CD14-positive monocyte (primary cell): ENCODE results near the gene KIAA0513. TPM values are rescaled to one million over a fixed set of nuclear protein-coding genes. Genes with fewer than 3 reads are reported as not detected.

Experiments used
- DNase-seq, 3 donors: peaks; one replicate each; pipeline ENCODE4 v3.0.0-alpha.2; 2011 to 2022
- H2AFZ ChIP-seq: 2 replicates; pipeline ENCODE4 v1.6.0; 2012; ENCODE audit warnings: mild to moderate bottlenecking, low read depth, low read length, inconsistent platforms; ENCODE audit not compliant: insufficient read depth, poor library complexity, severe bottlenecking
- H3K27ac ChIP-seq, 2 donors: 1 replicate in 1 of 2; 2 replicates in 1 of 2; pipeline ENCODE4 v1.5.1; 2012 to 2013; ENCODE audit warnings: low read length in 2 of 2, control low read depth in 1 of 2, inconsistent platforms in 1 of 2, low read depth in 1 of 2, mild to moderate bottlenecking in 1 of 2
- H3K27me3 ChIP-seq, 2 donors: one replicate each; pipeline versions ENCODE4 v1.6.0 to v1.6.1; 2011 to 2013; ENCODE audit warnings: low read length in 2 of 2; ENCODE audit not compliant: control insufficient read depth in 2 of 2, insufficient read depth in 2 of 2
- H3K36me3 ChIP-seq, 2 donors: replicated peaks in 1 of 2; 1 replicate in 1 of 2; 2 replicates in 1 of 2; pipeline versions ENCODE4 v1.5.1 to v1.6.1; 2012 to 2013; ENCODE audit warnings: low read length in 2 of 2, control low read depth in 1 of 2, inconsistent platforms in 1 of 2, mild to moderate bottlenecking in 1 of 2; ENCODE audit not compliant: insufficient read depth in 2 of 2, control insufficient read depth in 1 of 2
- H3K4me1 ChIP-seq, 2 donors: 1 replicate in 1 of 2; 2 replicates in 1 of 2; pipeline versions ENCODE4 v1.5.1 to v1.6.1; 2012 to 2013; ENCODE audit warnings: low read length in 2 of 2, control low read depth in 1 of 2, inconsistent platforms in 1 of 2, mild to moderate bottlenecking in 1 of 2, moderate library complexity in 1 of 2; ENCODE audit not compliant: insufficient read depth in 2 of 2, control insufficient read depth in 1 of 2
- H3K4me2 ChIP-seq: replicated peaks from 2 replicates; pipeline ENCODE3; 2012; ENCODE audit warnings: low read length, moderate library complexity, mild to moderate bottlenecking; ENCODE audit not compliant: poor library complexity, severe bottlenecking; ENCODE audit errors: extremely low read depth
- H3K4me3 ChIP-seq, 3 experiments: fragments of 200-600 bp in 1 of 3; sonication (generic) in 1 of 3; replicated peaks in 1 of 3; 1 replicate in 2 of 3; 2 replicates in 1 of 3; pipeline ENCODE4 v1.5.1; 2011 to 2013; ENCODE audit warnings: low read length in 3 of 3, mild to moderate bottlenecking in 3 of 3, control low read depth in 2 of 3, low read depth in 2 of 3, inconsistent platforms in 1 of 3, moderate library complexity in 1 of 3
- H3K79me2 ChIP-seq: 2 replicates; pipeline ENCODE4 v1.6.0; 2012; ENCODE audit warnings: mild to moderate bottlenecking, control low read depth, inconsistent platforms, low read length, moderate library complexity; ENCODE audit not compliant: insufficient read depth
- H3K9ac ChIP-seq: 2 replicates; pipeline ENCODE4 v1.6.0; 2017; ENCODE audit warnings: low read length, mild to moderate bottlenecking; ENCODE audit not compliant: insufficient read depth, poor library complexity, severe bottlenecking
- H3K9me3 ChIP-seq, 2 donors: replicated peaks in 1 of 2; 1 replicate in 1 of 2; 2 replicates in 1 of 2; pipeline versions ENCODE4 v1.5.1 to v1.6.1; 2012 to 2013; ENCODE audit warnings: low read length in 2 of 2, control low read depth in 1 of 2; ENCODE audit not compliant: control insufficient read depth in 1 of 2, insufficient read depth in 1 of 2
- H4K20me1 ChIP-seq: 2 replicates; pipeline ENCODE4 v1.6.0; 2012; ENCODE audit warnings: mild to moderate bottlenecking, low read length, control low read depth, moderate library complexity; ENCODE audit not compliant: insufficient read depth
- H3K27ac Mint-ChIP-seq, 7 donors: one replicate each; pipeline ENCODE4 v1.8.0; 2020; ENCODE audit warnings: mild to moderate bottlenecking in 7 of 7, mixed read lengths in 7 of 7, moderate library complexity in 6 of 7, inconsistent platforms in 2 of 7
- H3K27me3 Mint-ChIP-seq, 3 donors: one replicate each; pipeline ENCODE4 v1.8.0; 2021 to 2022; ENCODE audit warnings: low read depth in 3 of 3, mild to moderate bottlenecking in 3 of 3, mixed read lengths in 3 of 3, moderate library complexity in 3 of 3, inconsistent platforms in 1 of 3
- H3K36me3 Mint-ChIP-seq, 2 donors: one replicate each; pipeline ENCODE4 v1.8.0; 2020; ENCODE audit warnings: mixed read lengths in 2 of 2, inconsistent platforms in 1 of 2, mild to moderate bottlenecking in 1 of 2
- H3K4me1 Mint-ChIP-seq: one replicate; pipeline ENCODE4 v1.8.0; 2020; ENCODE audit warnings: mild to moderate bottlenecking, mixed read lengths
- H3K4me3 Mint-ChIP-seq, 2 donors: one replicate each; pipeline ENCODE4 v1.8.0; 2020; ENCODE audit warnings: mild to moderate bottlenecking in 2 of 2, mixed read lengths in 2 of 2, moderate library complexity in 1 of 2
- H3K9me3 Mint-ChIP-seq, 7 donors: one replicate each; pipeline ENCODE4 v1.8.0; 2020 to 2022; ENCODE audit warnings: mixed read lengths in 7 of 7, mild to moderate bottlenecking in 6 of 7, moderate library complexity in 6 of 7, inconsistent platforms in 2 of 7
- CTCF ChIP-seq: fragments of 200-600 bp; IDR thresholded peaks from one replicate; pipeline ENCODE4 v1.8.0; 2022; ENCODE audit warnings: antibody characterized with exemption, mild to moderate bottlenecking
- WGBS: methylation state at CpG from one replicate; pipeline ENCODE4 v1.1.5; 2013; ENCODE audit warnings: missing lambda C conversion rate; ENCODE audit not compliant: insufficient coverage; 5-methylcytosine and 5-hydroxymethylcytosine counted together
- intact Hi-C, 2 donors: fragments of 100-400 bp; cut with micrococcal nuclease; formaldehyde crosslinking; loops; one replicate each; pipeline versions ENCODE4 v1.15.0 to v1.15.1; 2023
- polyA plus RNA-seq, 3 donors: library from polyadenylated mRNA; depleted of rRNA in 1 of 3; unstranded in 2 of 3; stranded (reverse) in 1 of 3; fragments of 300-500 nt in 2 of 3; fragments of >200 nt in 1 of 3; fragmentation: Illumina TruSeq in 2 of 3; gene quantifications; 1 replicate in 2 of 3; 2 replicates in 1 of 3; pipeline ENCODE4 v1.2.3, GENCODE V29; 2012 to 2021

The KIAA0513 gene
- polyA plus RNA-seq, 3 donors = 21.4 to 77.5 (median 32.7) TPM

- Histone ChIP-seq H3K4me1 (no peaks in the 10 kb centered on the region), H3K4me3 (no peak overlapping the region), H2AFZ (no peak overlapping the region), H3K4me2 (no peak overlapping the region), H3K27ac (no peak overlapping the region), H3K79me2 (no peaks in the 10 kb centered on the region), H3K9me3 (peaks cover 0 to 3% of the 10 kb centered on the region in 2 donors), H3K9ac (no peak overlapping the region), H3K36me3 (no peaks in the 10 kb centered on the region), H4K20me1 (no peaks in the 10 kb centered on the region), H3K27me3 (peaks cover 0 to 9% of the 10 kb centered on the region in 2 donors)
- no peak for DNase-seq
- intact Hi-C loops = no loop called here
- TF ChIP-seq CTCF = no peak
- WGBS = 88% methylated on average over 33 of the region's 34 CpGs
- Mint-ChIP-seq H3K27me3 (peaks cover 13 to 17% (median 14%) of the 10 kb centered on the region in 3 donors), H3K4me1 (no peaks in the 10 kb centered on the region), H3K36me3 (no peaks in the 10 kb centered on the region), H3K9me3 (no peaks in the 10 kb centered on the region), H3K4me3 (no peak overlapping the region), H3K27ac (no peak overlapping the region)
Observed at GRCh38 chr16:85123891-85124635, 96.5 kb downstream of the KIAA0513 start.

GRCh38 chr16:85124636-85125346 lies 97.2 kb downstream of the KIAA0513 start:
- TF ChIP-seq CTCF = no peak

More at GRCh38 chr16:85124636-85125346, 97.2 kb downstream of the KIAA0513 start:
- intact Hi-C loops = no loop called here
- DNase-seq = no peak
- Mint-ChIP-seq H3K4me1 (no peaks in the 10 kb centered on the region), H3K27me3 (peaks cover 12 to 22% (median 15%) of the 10 kb centered on the region in 3 donors), H3K27ac (peak overlapping the region in 1 of 7 donors; percentile 60), H3K4me3 (no peak overlapping the region), H3K9me3 (no peaks in the 10 kb centered on the region), H3K36me3 (no peaks in the 10 kb centered on the region)
- Histone ChIP-seq H4K20me1 (no peaks in the 10 kb centered on the region), H3K27me3 (peaks cover 0 to 9% of the 10 kb centered on the region in 2 donors), H2AFZ (no peak overlapping the region), H3K9ac (no peak overlapping the region), H3K4me1 (no peaks in the 10 kb centered on the region), H3K36me3 (no peaks in the 10 kb centered on the region), H3K79me2 (no peaks in the 10 kb centered on the region), H3K9me3 (peaks cover 0 to 3% of the 10 kb centered on the region in 2 donors), H3K4me2 (no peak overlapping the region), H3K4me3 (no peak overlapping the region), H3K27ac (no peak overlapping the region)
- WGBS = 97% methylated on average over 3 of the region's 11 CpGs
